CD4-positive, alpha-beta T cell treated with Interleukin-15 for 4 hours (primary cell): ENCODE data around the gene LAMA1.

Experiments
- DNase-seq: peaks from one replicate; pipeline ENCODE4 v3.0.0-alpha.2; 2020; ENCODE audit warnings: low spot score

Gene LAMA1

GRCh38 chr18:7056026-7056425, 61.6 kb downstream of the LAMA1 start:
- no peak for DNase-seq

- DNase-seq = no peak
These were observed 67.6 kb downstream of the LAMA1 start for GRCh38 chr18:7049951-7050350.

- no peak for DNase-seq
These were observed 69.5 kb downstream of the LAMA1 start for GRCh38 chr18:7048081-7048480.

- DNase-seq = no peak
These were observed 70.3 kb downstream of the LAMA1 start for GRCh38 chr18:7047336-7047735.

- no peak for DNase-seq
These were observed 79.2 kb downstream of the LAMA1 start for GRCh38 chr18:7038330-7038851.

GRCh38 chr18:7037470-7037869, 80.1 kb downstream of the LAMA1 start:
- no peak for DNase-seq

- DNase-seq = no peak
These were observed 81.8 kb downstream of the LAMA1 start for GRCh38 chr18:7035807-7036206.

- DNase-seq = no peak
These were observed 82.7 kb downstream of the LAMA1 start for GRCh38 chr18:7034924-7035323.

- no peak for DNase-seq
These were observed 85.1 kb downstream of the LAMA1 start for GRCh38 chr18:7032537-7032936.

- no peak for DNase-seq
These were observed 89.0 kb downstream of the LAMA1 start for GRCh38 chr18:7028625-7029024.

- DNase-seq = no peak
These were observed 92.4 kb downstream of the LAMA1 start for GRCh38 chr18:7025194-7025593.

GRCh38 chr18:7023581-7023980, 94.0 kb downstream of the LAMA1 start:
- no peak for DNase-seq

- DNase-seq = no peak
These were observed 94.5 kb downstream of the LAMA1 start for GRCh38 chr18:7023063-7023580.

- DNase-seq = no peak
These were observed 95.4 kb downstream of the LAMA1 start for GRCh38 chr18:7021994-7022840.

GRCh38 chr18:7020995-7021777, 96.4 kb downstream of the LAMA1 start:
- no peak for DNase-seq

- DNase-seq = no peak
These were observed 100.6 kb downstream of the LAMA1 start for GRCh38 chr18:7017013-7017412.

GRCh38 chr18:7011142-7011541, 106.5 kb downstream of the LAMA1 start:
- DNase-seq = no peak

GRCh38 chr18:7004009-7004408, 113.6 kb downstream of the LAMA1 start:
- no peak for DNase-seq

GRCh38 chr18:7002107-7002506, 115.5 kb downstream of the LAMA1 start:
- DNase-seq = no peak

GRCh38 chr18:7000484-7001096, 117.0 kb downstream of the LAMA1 start:
- DNase-seq = no peak

GRCh38 chr18:6997808-6998207, 119.8 kb downstream of the LAMA1 start:
- DNase-seq = no peak

GRCh38 chr18:6994771-6995430, 122.7 kb downstream of the LAMA1 start:
- no peak for DNase-seq
